Measurements from ENCODE around the gene MCAM.

The MCAM gene

DNA sequence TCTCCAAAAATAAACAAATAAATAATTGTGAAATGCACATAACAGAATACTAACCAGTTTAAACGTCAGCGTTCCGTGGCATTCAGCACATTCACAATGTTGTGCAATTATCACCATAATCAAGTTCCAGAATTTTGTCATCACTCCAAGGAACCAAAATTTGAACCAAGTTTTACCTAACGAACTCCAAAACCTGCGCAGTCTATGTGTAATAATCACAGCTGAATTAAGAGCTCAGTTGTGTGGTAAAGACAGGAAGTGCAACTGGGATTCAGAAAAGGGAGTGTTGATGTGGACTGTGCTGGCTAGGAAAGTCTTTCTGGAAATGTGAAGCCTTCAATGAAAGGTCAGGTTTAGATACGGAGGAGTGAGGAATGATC, 5.4 kb upstream of the MCAM start:
- DNase-seq (ENCODE audit: low read depth), result no peak
- peak; percentile 6 for TF ChIP-seq CTCF (IDR thresholded peaks at IDR 0.05; ENCODE audit: low read depth, low read length, missing control alignments)
- in situ Hi-C loops (cut with HindIII; ENCODE audit: low sequenced_read_pairs), result no loop called here
- H3K4me3 ChIP-seq (ENCODE audit: low read depth, low read length), result no peak overlapping the region

GRCh38 chr11:119320776-119321524, 4.0 kb upstream of the MCAM start:
- TF ChIP-seq CTCF (IDR thresholded peaks at IDR 0.05; ENCODE audit: low read depth, low read length, missing control alignments), result no peak
- peak overlapping the region; percentile 23 for H3K4me3 ChIP-seq (ENCODE audit: low read depth, low read length)
- in situ Hi-C loops (cut with HindIII; ENCODE audit: low sequenced_read_pairs), result no loop called here
- DNase-seq (ENCODE audit: low read depth), result no peak

GRCh38 chr11:119320240-119320775, 3.4 kb upstream of the MCAM start:
- TF ChIP-seq CTCF (IDR thresholded peaks at IDR 0.05; ENCODE audit: low read depth, low read length, missing control alignments), result no peak
- no peak for DNase-seq (ENCODE audit: low read depth)
- in situ Hi-C loops (cut with HindIII; ENCODE audit: low sequenced_read_pairs), result no loop called here
- H3K4me3 ChIP-seq (ENCODE audit: low read depth, low read length), result peak overlapping the region; percentile 23

DNA sequence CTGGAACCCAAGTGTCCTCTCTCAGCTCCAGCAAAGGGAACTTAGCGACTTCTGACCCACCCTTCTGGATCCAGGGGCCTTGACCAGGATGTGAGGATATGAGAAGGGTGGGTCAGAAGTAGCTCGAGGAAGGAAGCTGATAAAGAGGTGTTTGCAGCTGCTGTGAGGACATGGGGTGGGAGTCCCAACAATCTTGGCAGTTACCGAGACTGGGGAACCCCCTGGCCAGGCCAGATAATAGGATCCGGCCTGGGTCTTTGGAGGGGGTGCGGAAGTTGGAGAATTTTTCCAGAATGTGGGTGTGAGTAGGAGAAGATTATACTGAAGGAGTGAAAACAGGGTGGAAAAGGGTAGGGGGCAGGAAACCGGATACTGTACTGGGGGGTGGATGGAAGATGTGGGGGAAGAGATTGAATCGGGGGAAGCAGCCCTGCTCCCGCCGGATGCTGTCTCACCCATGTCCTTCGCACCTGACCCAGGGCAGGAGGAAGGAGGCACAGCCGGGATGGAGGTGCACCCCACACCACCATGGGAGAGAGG, 2.8 kb upstream of the MCAM start:
- no peak for DNase-seq (ENCODE audit: low read depth)
- in situ Hi-C loops (cut with HindIII; ENCODE audit: low sequenced_read_pairs), result no loop called here
- no peak for TF ChIP-seq CTCF (IDR thresholded peaks at IDR 0.05; ENCODE audit: low read depth, low read length, missing control alignments)
- no peak overlapping the region for H3K4me3 ChIP-seq (ENCODE audit: low read depth, low read length)

- TF ChIP-seq CTCF (IDR thresholded peaks at IDR 0.05; ENCODE audit: low read depth, low read length, missing control alignments), result no peak
- no peak for DNase-seq (ENCODE audit: low read depth)
- no peak overlapping the region for H3K4me3 ChIP-seq (ENCODE audit: low read depth, low read length)
- in situ Hi-C loops (cut with HindIII; ENCODE audit: low sequenced_read_pairs), result no loop called here
Observed at GRCh38 chr11:119319136-119319699, 2.3 kb upstream of the MCAM start.

DNA sequence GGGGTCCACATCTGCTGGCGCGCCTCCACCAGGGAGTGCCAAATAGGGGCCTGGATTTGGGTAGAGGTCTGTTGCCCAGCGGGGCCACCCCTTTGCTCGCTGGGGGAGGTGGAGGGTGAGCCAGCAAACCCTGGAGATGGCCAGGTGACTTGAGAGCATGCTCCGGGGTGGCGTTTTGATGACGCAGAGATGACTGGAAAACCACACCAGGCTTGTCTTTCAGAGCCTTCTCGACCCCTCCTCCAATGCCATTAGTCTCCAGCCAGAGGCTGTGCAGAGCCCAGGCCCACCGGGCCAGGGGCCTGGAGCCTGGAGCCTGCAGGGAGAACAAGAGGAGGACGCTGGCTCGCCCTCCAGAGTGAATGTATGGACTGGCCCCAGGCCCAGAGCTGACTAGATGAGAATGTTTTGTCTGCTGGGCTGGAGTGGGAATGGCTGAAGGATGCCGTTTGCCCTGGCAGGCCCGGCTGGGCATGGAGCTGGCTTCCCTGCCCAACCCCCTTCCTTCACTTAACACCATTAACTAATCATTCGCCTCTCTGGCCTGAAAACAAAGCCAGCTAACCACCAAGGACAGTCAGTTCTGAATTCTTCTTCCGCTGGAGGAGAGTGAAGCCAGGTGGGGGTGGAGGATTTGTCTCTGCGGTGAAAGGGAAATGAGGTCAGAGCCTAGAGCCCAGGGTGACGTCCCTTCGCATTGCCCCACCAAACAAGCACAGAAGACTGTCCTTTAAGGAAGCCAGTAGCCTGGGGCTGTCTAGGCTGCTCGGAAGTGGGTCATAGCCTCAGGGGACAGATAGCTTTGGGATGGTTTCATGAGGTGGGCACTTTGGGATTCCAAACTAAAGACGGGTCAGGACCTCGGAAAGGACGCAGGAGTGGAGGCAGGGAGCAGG, 1.6 kb upstream of the MCAM start:
- no peak overlapping the region for H3K4me3 ChIP-seq (ENCODE audit: low read depth, low read length)
- TF ChIP-seq CTCF (IDR thresholded peaks at IDR 0.05; ENCODE audit: low read depth, low read length, missing control alignments), result no peak
- DNase-seq (ENCODE audit: low read depth), result no peak
- in situ Hi-C loops (cut with HindIII; ENCODE audit: low sequenced_read_pairs), result no loop called here
